SH-SY5Y (cell line): ENCODE measurements around the gene LRRC14B.

Experiments
- GATA2 ChIP-seq: IDR thresholded peaks from 2 replicates; pipeline ENCODE4 v1.6.1; 2011; ENCODE audit warnings: mild to moderate bottlenecking, low read depth, low read length
- GATA3 ChIP-seq: IDR thresholded peaks from 2 replicates; pipeline ENCODE4 v1.6.1; 2011; ENCODE audit warnings: low read depth, mild to moderate bottlenecking, low read length, moderate library complexity

DNA sequence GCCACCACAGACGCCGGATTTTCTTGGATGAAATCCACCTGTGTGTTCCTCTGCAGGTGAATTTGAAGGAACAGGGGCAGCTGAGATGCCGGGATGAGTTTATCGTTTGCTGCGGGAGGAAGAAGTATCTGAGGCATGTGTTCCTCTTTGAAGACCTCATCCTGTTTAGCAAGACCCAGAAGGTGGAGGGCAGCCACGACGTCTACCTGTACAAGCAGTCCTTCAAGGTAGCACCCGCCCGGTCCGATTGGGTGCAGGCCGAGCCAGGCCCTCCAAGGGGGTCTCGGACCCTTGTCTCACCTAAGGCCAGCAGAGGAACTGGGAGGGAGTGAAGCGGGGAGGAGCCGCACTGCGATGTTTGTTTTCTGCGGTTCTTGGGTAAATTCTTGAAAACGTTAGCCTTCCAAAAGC, 18.4 kb upstream of the LRRC14B start:
- TF ChIP-seq GATA2, result no peak
- TF ChIP-seq GATA3, result no peak
